Endothelial cell (in vitro differentiated cells): ENCODE results near the gene SLC6A9. TPM values are rescaled to one million over a fixed set of nuclear protein-coding genes. Genes with fewer than 3 reads are reported as not detected.
A peak's percentile ranks its signal among the peaks of the same experiment; 100 is the strongest.

Experiments used
- DNase-seq: peaks from one replicate; pipeline ENCODE4 v3.0.0; 2021; ENCODE audit warnings: low spot score
- H3K27ac Mint-ChIP-seq: one replicate; pipeline ENCODE4 v1.8.0; 2021; ENCODE audit warnings: mixed read lengths, inconsistent platforms; ENCODE audit not compliant: unreplicated experiment
- H3K27me3 Mint-ChIP-seq: one replicate; pipeline ENCODE4 v1.8.0; 2021; ENCODE audit warnings: mild to moderate bottlenecking, moderate library complexity, mixed read lengths, inconsistent platforms; ENCODE audit not compliant: unreplicated experiment
- H3K36me3 Mint-ChIP-seq: one replicate; pipeline ENCODE4 v1.8.0; 2021; ENCODE audit warnings: mild to moderate bottlenecking, low read depth, mixed read lengths, inconsistent platforms; ENCODE audit not compliant: unreplicated experiment
- H3K4me1 Mint-ChIP-seq: one replicate; pipeline ENCODE4 v1.8.0; 2021; ENCODE audit warnings: mild to moderate bottlenecking, mixed read lengths, inconsistent platforms; ENCODE audit not compliant: unreplicated experiment
- H3K4me3 Mint-ChIP-seq: one replicate; pipeline ENCODE4 v1.8.0; 2021; ENCODE audit warnings: mild to moderate bottlenecking, mixed read lengths, inconsistent platforms; ENCODE audit not compliant: unreplicated experiment
- H3K9me3 Mint-ChIP-seq: one replicate; pipeline ENCODE4 v1.8.0; 2021; ENCODE audit warnings: mixed read lengths, inconsistent platforms; ENCODE audit not compliant: unreplicated experiment
- total RNA-seq: library from RNA; stranded (reverse); fragmentation: NEBNext Ultra II Directional; extraction: Animal tissue kit (Norgen Biotek cat#: 25700); gene quantifications from one replicate; pipeline ENCODE4 v1.2.1, GENCODE V29; 2021; ENCODE audit not compliant: unreplicated experiment
- TF ChIP-seq, protein P1 (sequence below): fragments of 200-600 bp; sonication (generic); IDR thresholded peaks from one replicate; pipeline ENCODE4 v1.5.0; 2021; ENCODE audit warnings: antibody characterized with exemption; ENCODE audit not compliant: unreplicated experiment

SLC6A9 gene
- total RNA-seq, 1 donor from 2014 or later: 2.8 TPM

- no peak overlapping the region for H3K27ac Mint-ChIP-seq
- H3K9me3 Mint-ChIP-seq: no peaks in the 10 kb centered on the region
- peaks cover 12% of the 10 kb centered on the region for H3K27me3 Mint-ChIP-seq
- no peaks in the 10 kb centered on the region for H3K36me3 Mint-ChIP-seq
- DNase-seq: no peak
- TF ChIP-seq, protein P1, sequence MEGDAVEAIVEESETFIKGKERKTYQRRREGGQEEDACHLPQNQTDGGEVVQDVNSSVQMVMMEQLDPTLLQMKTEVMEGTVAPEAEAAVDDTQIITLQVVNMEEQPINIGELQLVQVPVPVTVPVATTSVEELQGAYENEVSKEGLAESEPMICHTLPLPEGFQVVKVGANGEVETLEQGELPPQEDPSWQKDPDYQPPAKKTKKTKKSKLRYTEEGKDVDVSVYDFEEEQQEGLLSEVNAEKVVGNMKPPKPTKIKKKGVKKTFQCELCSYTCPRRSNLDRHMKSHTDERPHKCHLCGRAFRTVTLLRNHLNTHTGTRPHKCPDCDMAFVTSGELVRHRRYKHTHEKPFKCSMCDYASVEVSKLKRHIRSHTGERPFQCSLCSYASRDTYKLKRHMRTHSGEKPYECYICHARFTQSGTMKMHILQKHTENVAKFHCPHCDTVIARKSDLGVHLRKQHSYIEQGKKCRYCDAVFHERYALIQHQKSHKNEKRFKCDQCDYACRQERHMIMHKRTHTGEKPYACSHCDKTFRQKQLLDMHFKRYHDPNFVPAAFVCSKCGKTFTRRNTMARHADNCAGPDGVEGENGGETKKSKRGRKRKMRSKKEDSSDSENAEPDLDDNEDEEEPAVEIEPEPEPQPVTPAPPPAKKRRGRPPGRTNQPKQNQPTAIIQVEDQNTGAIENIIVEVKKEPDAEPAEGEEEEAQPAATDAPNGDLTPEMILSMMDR: no peak
- H3K4me3 Mint-ChIP-seq: no peak overlapping the region
- H3K4me1 Mint-ChIP-seq: peaks cover 8% of the 10 kb centered on the region
These were observed 3.2 kb upstream of the SLC6A9 start for GRCh38 chr1:44034423-44034822.

- no peaks in the 10 kb centered on the region for H3K9me3 Mint-ChIP-seq
These were observed 2.5 kb upstream of the SLC6A9 start for GRCh38 chr1:44033756-44034155.

DNA sequence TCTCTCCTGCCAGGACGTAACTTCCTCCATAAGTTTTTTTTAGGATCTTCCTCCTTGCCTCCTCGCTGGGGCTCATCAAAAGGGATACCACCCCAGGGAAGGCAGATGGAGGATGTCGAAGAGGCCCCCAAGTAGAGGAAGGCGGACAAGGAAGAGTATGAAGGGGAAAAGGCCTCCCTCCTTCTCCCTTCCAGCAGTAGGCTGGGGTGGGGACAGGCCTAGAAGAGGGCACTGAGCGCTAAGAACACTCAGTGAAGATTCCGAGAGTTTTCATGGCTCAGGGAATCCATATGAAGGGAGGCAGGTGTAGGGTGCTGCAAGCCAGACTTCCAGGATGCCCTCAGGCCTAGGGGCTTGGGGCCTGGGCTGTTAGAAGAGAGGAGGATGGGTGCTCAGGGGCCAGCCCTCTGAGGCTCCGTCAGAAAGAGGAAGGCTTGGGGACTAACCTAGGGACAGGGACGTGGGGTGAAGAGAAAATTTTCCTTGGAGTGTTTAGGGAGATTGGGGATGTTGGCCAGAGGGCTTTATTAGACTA, 1.8 kb upstream of the SLC6A9 start:
- peaks cover 17% of the 10 kb centered on the region for H3K27me3 Mint-ChIP-seq
- peaks cover 5% of the 10 kb centered on the region for H3K36me3 Mint-ChIP-seq
- no peak for DNase-seq
- H3K4me1 Mint-ChIP-seq: peaks cover 22% of the 10 kb centered on the region
- TF ChIP-seq, protein P1: no peak
- H3K27ac Mint-ChIP-seq: no peak overlapping the region
- no peaks in the 10 kb centered on the region for H3K9me3 Mint-ChIP-seq
- H3K4me3 Mint-ChIP-seq: no peak overlapping the region

More at GRCh38 chr1:44033756-44034155, 2.5 kb upstream of the SLC6A9 start:
- DNase-seq: no peak
- peaks cover 15% of the 10 kb centered on the region for H3K4me1 Mint-ChIP-seq
- H3K27ac Mint-ChIP-seq: no peak overlapping the region
- peaks cover 16% of the 10 kb centered on the region for H3K27me3 Mint-ChIP-seq
- TF ChIP-seq, protein P1: no peak
- H3K4me3 Mint-ChIP-seq: no peak overlapping the region
- peaks cover 2% of the 10 kb centered on the region for H3K36me3 Mint-ChIP-seq

- peak overlapping the region; percentile 90 for H3K4me3 Mint-ChIP-seq
- H3K36me3 Mint-ChIP-seq: peaks cover 5% of the 10 kb centered on the region
- H3K27ac Mint-ChIP-seq: peak overlapping the region; percentile 64
- H3K4me1 Mint-ChIP-seq: peaks cover 28% of the 10 kb centered on the region
- H3K27me3 Mint-ChIP-seq: peaks cover 17% of the 10 kb centered on the region
- no peak for DNase-seq
- TF ChIP-seq, protein P1: no peak
- H3K9me3 Mint-ChIP-seq: no peaks in the 10 kb centered on the region
These were observed 1.0 kb upstream of the SLC6A9 start for GRCh38 chr1:44032170-44032790.

DNA sequence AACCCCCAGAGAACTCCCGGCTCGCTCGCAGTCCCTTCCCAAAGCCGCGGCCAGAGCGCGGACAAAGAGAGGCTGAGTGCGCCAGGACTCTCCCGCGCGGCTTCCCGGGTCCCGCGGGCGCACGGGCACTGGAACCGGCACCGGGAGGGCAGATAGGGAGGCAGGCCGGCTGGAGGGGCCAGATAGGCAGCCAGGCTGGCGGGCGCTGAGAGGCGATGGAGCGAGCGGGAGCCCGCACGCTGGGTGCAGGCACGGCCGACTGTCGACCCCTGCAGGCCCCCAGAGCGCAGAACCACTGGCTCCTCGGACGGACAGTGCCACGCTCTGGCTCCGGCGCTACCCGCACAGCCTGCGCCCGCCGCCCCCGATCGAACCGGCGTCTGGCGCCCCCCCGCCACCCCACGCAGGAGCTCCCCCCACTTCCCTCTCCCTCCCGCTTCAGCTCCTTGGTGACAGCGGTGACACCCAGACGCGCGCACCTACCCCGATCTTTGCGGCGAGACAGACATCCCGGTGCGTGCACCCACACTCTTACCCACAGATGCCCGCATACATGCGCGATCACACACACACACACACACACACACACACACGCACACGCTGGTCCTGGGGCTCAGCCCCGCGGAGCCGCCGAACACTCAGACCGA, 534 bp downstream of the SLC6A9 start:
- Mint-ChIP-seq H3K4me1 (peaks cover 30% of the 10 kb centered on the region), H3K27me3 (peaks cover 17% of the 10 kb centered on the region), H3K4me3 (peak overlapping the region; percentile 90), H3K36me3 (peaks cover 5% of the 10 kb centered on the region), H3K9me3 (no peaks in the 10 kb centered on the region), H3K27ac (no peak overlapping the region)
- TF ChIP-seq, protein P1: no peak
- DNase-seq: peak; percentile 69
